Kidney glomerular epithelial cell (primary cell): ENCODE results near the gene DOCK11.
A peak's percentile ranks its signal among the peaks of the same experiment; 100 is the strongest.
"Not testable (repeated sequence)": the region's sequence is repeated elsewhere in the genome, so short reads cannot be mapped to it uniquely, and the experiment has no call there.

ENCODE experiments used
- DNase-seq: peaks from one replicate; lab custom pipeline; 2025; lab: John Stamatoyannopoulos, UW

Gene DOCK11

GRCh38 chrX:118698516-118699170, 203.0 kb downstream of the DOCK11 start:
- DNase-seq = no peak

GRCh38 chrX:118702741-118703140, 207.1 kb downstream of the DOCK11 start:
- DNase-seq = no peak

- no peak for DNase-seq
Observed at GRCh38 chrX:118706681-118707080, 211.1 kb downstream of the DOCK11 start.

- DNase-seq = no peak
Observed at GRCh38 chrX:118714521-118714920, 218.9 kb downstream of the DOCK11 start.

- not testable (repeated sequence) for DNase-seq
Observed at GRCh38 chrX:118715917-118716316, 220.3 kb downstream of the DOCK11 start.

GRCh38 chrX:118716833-118717232, 221.2 kb downstream of the DOCK11 start:
- DNase-seq = not testable (repeated sequence)

GRCh38 chrX:118717678-118718391, 222.2 kb downstream of the DOCK11 start:
- no peak for DNase-seq

- no peak for DNase-seq
Observed at GRCh38 chrX:118718737-118719136, 223.1 kb downstream of the DOCK11 start.

GRCh38 chrX:118720058-118720707, 224.6 kb downstream of the DOCK11 start:
- no peak for DNase-seq

GRCh38 chrX:118723376-118723775, 227.8 kb downstream of the DOCK11 start:
- no peak for DNase-seq

- no peak for DNase-seq
Observed at GRCh38 chrX:118724365-118724764, 228.8 kb downstream of the DOCK11 start.

GRCh38 chrX:118724775-118725174, 229.2 kb downstream of the DOCK11 start:
- peak; percentile 1 for DNase-seq

- DNase-seq = no peak
Observed at GRCh38 chrX:118726396-118726795, 230.8 kb downstream of the DOCK11 start.

- peak; percentile 54 for DNase-seq
Observed at GRCh38 chrX:118726887-118727685, 231.5 kb downstream of the DOCK11 start, which contains the start of gene IL13RA1. Gene IL13RA1 (plus strand): TSS chrX:118727606. CDS start chrX:118727639, 33 bp downstream.

- no peak for DNase-seq
Observed at GRCh38 chrX:118727686-118728339, 232.2 kb downstream of the DOCK11 start.

GRCh38 chrX:118729042-118729652, 233.5 kb downstream of the DOCK11 start:
- no peak for DNase-seq

GRCh38 chrX:118730500-118731247, 235.1 kb downstream of the DOCK11 start:
- peak; percentile 5 for DNase-seq

GRCh38 chrX:118732551-118732950, 236.9 kb downstream of the DOCK11 start:
- not testable (repeated sequence) for DNase-seq

GRCh38 chrX:118734909-118735308, 239.3 kb downstream of the DOCK11 start:
- no peak for DNase-seq
